NCI-H1436 treated with DMSO at 0.1 percent for 48 hours (cell line): Measurements from ENCODE around the gene ST6GAL2.

Experiments
- DNase-seq: peaks from one replicate; lab custom pipeline; 2025; lab: John Stamatoyannopoulos, UW

Gene ST6GAL2, protein sequence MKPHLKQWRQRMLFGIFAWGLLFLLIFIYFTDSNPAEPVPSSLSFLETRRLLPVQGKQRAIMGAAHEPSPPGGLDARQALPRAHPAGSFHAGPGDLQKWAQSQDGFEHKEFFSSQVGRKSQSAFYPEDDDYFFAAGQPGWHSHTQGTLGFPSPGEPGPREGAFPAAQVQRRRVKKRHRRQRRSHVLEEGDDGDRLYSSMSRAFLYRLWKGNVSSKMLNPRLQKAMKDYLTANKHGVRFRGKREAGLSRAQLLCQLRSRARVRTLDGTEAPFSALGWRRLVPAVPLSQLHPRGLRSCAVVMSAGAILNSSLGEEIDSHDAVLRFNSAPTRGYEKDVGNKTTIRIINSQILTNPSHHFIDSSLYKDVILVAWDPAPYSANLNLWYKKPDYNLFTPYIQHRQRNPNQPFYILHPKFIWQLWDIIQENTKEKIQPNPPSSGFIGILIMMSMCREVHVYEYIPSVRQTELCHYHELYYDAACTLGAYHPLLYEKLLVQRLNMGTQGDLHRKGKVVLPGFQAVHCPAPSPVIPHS

DNA sequence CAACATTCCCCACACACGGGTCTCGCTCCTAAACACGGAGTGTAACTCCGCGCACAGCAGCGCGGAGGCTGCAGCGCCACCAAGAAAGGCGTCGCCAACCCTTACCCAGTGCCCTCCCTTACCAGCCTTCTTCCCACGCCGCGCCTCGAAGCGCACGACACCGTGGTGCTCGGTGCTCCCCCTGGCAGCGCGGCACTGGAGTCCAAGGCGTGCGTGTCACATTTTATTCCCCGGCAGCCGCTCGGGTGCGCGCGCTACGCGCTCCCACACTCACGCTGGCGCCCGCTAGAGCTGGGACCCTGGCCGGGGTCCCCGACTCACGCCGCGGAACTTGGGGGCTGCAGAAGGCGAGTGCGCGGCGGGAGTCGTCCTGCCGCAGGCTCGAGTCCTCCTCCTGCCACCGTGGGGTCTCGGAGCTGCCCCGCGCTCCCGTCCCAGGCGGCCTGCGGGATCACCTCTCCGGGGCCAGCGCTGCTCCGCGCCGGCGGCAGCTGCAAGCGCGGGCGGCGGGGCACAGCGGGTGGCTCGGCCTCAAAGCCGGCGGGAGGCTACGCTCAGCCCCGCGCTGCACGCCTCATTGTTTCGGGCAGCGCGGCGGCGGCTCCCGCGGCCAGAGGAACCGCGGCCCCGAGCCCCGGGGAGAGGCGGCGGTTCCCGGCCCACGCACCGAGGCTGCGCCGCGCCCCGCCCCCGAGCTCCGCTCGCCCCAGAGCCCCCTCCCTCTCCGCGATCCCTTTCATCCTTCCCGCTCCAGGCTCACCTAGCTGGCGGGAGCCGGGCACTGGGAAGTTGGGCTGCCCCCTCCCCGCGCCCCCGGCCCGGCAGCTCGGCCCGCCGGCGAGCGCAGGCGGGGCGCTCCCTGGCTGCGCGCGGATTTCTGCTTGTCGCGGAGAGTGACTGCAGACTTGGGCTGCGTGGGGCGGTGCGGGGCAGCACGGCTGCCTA, at the start of gene ST6GAL2:
Gene ST6GAL2, minus strand, starts transcription at position 197 of the 945 bp plus-strand sequence. CDS start 42,190 bp downstream, outside the sequence.
- no peak for DNase-seq

DNA sequence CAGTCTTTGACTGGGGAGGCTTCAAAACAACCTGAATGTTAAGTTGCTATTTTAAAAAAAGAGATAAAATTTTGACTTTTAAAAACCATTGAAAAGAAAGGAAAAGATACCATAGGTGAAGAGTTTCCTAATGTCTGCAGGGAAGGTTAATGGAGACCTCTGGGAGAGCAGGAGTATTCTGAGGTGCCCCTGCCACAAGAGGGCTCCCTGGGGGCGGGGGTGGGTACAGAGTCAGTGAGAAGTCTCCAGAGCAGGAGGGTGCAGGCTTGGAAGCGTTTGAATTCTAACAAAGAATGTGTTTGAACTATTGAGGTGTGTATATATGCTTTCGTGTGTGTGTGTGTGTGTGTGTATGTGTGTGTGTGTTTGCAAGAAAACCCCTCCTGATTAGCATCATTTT, 46.7 kb upstream of the ST6GAL2 start:
- no peak for DNase-seq

DNA sequence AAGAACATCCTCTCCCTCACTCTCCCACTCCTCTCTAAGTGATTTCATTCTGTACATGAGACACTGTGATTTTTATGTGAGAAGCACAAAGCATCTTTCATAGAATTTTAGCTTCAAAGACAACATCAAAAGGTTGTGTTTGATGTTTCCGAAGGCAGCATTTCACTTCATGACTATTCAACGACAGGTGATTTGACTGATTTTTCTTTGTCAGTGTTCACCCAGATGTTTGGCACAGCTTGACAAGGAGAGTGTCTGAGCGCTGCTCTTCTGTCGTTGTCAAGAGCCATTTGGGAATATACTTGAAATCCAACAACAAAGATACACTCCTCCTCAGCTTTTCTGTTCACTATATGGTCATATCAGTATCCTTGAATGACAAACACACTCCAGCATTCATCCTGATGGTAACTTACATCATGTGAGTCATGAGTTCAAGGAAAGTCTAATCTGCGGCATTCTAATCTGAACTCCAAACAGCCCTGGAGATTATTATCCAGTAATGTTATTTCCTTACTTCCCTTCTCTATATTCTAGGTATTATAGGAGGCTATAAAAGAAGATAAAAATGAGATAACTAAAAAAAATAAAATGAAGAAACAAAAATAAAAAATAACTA, 45.9 kb upstream of the ST6GAL2 start:
- DNase-seq: no peak

DNA sequence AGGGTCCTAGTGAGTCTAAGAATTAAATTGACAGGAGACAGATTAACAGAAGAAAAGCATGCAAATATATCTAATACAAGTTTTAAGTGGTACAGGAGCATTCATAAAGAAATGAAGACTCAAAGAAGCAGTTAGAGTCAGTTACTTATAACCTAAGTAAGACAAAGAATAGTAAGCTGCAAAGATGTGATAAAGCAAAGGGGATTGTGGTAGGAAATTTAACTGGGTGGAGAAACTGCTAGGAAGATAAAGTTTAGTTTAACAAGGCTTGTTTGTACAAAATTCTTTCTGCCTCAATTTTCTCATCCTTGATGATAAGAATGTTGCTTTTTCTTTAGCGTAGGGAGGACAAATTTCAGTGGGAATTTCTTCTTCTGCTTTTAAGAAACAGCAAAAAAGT, 35.5 kb upstream of the ST6GAL2 start:
- DNase-seq: no peak

DNA sequence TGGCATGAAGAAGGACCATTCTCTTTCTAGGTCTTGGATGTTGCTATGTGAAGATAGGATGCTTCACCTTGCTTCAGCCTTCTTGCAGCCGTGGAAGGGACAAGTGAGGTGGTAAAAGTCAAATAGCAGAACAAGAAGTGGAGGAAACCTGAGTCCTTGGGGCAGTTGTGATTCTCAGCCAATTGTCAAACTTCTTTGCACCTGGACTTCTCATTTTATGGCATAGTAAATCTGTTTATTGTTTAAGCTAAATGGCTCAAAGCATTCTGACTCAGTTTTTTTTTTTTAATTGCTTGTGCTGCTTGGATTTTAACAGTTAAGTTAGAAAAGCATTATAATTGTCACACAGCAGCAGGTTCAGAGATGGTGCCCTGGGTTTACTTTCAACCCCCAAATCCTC, 33.0 kb upstream of the ST6GAL2 start:
- DNase-seq: no peak

DNA sequence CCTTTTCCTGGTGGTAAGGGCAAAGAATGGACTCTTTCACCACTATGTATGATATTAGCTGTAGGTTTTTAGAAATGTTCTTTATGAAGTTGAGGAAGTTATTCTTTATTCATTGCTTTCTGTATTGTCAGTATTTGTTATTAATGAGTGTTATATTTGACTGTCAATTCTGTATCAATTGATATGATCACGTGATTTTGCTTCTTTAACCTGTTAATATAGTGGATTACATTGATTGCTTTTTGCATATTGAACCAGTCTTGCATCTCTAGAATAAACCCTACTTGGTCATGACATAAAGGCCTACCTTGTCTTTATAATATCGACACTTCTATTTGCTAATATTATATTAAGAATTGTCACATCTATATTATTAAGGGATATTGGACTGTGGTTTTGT, 18.3 kb upstream of the ST6GAL2 start:
- no peak for DNase-seq

DNA sequence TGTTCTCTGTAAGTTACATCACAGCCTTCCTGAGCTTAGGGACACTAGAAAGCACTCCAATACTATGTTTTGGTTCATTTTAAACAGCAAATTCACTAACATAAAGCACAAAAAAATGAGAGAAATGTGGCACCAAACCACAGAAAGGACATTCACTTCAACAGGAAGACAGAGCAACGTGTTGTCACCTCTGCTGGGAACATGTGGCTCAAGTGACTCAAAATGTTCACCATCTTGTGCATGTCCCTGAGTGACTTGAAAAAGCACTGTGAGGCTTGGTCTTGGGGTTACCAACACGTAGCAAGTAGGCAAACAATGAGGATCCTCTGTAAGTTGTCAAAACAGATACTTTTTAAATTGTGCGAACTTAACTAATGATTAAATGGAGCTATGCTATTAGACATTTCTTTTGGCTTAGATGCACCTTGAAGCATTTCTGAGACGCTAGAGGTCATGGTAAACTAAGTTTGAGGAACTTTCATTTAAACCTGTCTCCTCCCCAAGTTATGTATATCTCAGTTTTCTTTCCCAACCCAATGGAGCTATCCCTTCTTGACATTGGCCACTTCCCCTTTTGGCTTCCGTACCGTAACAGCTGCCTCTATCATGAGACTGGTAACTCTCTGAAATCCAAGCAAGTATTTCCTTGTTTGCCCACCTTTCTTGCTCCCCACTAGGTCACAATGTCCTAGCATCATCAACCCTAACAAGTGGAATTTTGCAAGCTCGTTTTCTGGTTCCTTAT, 14.0 kb upstream of the ST6GAL2 start:
- no peak for DNase-seq

DNA sequence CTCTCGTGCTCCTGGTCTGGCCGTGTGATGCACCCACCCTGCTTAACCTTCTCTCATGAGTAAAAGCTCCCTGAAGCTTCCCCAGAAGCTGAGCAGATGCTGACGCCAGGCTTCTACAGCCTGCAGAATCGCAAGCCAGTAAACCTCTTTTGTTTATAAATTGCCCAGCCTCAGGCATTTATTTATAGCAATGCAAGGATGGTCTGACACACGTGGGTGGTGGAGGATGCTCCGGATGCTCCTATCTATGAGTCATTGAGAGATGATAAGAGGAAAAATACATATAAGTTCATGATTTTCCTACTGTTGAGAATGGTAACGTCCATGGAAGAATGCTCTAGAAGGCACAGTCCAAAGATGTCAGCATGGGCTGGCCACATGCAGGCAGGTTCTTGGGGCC, 8.6 kb upstream of the ST6GAL2 start:
- DNase-seq: no peak

DNA sequence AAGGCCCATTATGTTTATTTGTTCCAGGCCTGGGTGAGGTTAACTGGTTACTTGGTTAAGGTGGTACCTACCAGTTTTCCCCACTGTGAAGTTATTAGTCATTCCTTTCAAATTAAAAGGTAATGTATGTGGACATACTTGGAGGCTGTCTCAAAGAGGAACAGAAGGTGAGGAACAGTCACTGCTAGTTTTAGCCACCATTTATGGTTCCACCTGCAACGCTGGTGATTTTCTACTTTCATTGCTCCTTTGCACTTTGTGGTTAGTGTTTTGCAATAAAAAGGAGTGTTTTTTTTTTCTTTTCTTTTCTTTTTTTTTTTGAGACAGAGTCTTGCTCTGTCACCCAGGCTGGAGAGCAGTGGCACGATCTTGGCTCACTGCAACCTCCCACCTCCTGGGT, 6.1 kb upstream of the ST6GAL2 start:
- DNase-seq: no peak

DNA sequence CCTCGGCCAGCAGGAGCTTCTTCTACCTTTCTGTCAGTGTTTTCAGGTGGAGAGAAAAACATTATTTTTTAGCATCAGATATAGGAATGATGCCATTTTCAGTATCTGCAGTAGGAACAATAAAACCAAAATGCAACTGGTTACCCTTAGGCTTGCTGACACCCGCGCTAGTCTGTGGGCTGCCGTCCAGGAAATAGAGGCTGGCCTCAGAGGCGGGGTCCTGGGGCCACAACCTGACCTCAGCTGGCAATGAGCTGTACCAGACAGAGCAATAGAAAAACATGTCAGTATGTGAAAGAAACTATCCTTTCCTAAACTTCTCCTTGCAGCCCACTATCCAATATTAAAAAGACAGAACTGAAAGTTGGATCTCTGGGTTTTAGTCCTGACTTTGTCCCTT, 4.6 kb upstream of the ST6GAL2 start:
- no peak for DNase-seq

DNA sequence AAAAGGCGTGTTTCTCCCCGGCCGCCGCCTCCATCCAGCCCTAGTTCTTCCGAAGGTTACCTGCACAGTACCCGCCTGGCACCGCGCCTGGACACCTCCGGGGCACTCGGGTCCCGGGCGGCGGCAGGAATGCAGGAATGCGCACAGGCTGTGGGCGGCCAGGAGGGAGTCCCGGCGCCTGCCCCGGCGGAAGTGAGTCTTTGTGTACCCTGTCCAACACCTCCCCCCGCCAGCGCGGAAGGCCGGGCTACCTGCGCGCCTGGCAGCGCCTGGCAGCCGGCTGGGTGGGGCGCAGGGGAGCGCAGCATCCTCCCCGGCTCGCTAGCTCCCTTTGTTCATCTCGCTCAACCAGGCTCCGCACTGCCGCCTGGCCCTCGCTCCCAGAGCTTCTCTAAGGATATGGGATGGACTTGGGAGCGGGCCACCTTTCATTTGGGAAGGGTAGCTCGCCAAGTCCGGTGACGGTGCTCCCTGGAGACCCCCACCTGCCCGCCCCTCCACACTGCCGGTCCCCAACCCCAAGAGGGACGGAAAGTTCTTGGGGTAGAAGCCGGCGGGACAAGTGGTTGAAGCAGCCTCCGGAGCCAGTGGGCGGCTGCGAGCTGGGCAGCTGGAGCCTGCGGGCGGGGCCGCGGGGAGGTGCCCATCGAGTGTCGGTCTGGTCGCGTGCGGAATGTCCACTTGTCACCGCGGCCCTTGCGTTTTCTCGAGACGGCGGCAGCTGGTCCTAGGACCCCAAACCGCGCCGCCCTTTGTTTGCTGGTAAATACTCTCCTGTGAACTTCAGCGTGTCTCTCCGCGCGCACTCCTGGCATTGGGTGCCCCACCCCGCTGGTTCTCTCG, 1.2 kb upstream of the ST6GAL2 start:
- DNase-seq: no peak

DNA sequence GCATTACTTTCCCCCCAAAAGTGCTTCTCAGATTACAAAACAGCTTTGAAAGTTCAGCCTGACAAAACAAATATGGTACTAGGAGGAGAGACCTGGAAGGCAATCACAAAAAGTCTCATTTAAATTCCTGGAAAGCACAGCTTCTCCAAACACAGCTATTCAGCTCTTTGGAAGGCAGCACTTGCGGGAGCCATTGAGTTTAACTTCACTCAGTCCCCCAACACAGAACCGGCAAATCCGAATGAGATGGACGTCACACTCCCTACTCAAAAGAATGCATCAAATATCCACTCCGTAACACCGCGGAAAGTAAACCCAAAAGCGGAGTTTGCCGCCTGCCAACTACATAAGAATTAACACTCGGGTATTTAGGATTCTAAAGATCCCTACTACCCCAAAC, 638 bp downstream of the ST6GAL2 start:
- DNase-seq: no peak

DNA sequence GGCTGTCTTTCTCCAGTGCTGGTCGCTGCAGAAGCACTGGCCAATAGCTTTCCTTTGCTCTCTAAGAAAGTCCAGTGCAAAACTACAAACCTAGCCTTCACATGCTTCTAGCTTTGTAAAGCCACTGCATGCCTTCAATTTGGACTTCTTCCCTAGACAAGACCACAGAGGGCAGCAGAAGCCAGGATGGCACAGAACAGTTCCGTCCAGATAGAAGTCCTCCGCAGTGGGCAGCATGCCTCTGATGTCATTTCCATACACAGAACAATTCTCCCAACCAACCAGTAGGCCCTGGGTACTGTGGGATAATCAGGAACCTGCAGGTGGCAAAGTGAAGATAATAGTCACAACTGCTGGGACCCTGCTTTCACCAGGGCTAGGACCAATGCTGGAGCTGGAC, 3.3 kb downstream of the ST6GAL2 start:
- no peak for DNase-seq

DNA sequence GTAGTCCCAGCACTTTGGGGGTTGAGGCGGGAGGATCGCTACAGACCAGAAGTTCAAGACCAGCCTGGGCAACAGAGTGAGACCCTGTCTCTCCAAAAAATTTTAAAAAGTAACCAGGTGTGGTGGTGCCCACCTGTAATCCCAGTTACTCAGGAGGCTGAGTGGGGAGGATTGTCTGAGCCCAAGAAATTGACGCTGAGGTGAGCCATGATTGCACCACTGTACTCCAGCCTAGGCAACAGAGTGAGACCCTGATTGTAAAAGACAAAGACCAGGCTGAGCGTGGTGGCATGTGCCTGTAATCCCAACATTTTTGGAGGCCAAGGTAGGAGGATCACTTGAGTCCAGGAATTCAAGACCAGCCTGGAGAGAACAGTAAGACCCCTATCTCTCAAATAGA, 7.8 kb downstream of the ST6GAL2 start:
- DNase-seq: no peak

DNA sequence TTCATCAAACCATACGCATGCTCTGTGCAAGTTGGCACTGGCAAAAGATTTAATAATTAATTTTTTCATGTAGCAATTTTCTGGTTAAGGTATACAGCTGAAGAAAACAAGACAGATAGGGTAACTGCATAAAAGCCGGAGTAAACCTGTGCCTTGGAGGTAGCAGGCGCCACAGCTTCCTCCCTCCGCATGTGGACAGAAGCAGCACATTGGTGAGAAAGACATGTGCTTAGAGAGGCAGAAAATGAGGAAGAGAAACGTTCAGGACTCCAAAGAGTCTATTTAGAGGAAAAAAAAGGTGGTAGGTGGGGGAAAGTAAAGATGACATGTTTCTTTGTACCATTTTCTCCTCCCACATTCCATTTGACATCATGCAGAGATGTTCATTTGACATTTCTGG, 9.3 kb downstream of the ST6GAL2 start:
- no peak for DNase-seq

DNA sequence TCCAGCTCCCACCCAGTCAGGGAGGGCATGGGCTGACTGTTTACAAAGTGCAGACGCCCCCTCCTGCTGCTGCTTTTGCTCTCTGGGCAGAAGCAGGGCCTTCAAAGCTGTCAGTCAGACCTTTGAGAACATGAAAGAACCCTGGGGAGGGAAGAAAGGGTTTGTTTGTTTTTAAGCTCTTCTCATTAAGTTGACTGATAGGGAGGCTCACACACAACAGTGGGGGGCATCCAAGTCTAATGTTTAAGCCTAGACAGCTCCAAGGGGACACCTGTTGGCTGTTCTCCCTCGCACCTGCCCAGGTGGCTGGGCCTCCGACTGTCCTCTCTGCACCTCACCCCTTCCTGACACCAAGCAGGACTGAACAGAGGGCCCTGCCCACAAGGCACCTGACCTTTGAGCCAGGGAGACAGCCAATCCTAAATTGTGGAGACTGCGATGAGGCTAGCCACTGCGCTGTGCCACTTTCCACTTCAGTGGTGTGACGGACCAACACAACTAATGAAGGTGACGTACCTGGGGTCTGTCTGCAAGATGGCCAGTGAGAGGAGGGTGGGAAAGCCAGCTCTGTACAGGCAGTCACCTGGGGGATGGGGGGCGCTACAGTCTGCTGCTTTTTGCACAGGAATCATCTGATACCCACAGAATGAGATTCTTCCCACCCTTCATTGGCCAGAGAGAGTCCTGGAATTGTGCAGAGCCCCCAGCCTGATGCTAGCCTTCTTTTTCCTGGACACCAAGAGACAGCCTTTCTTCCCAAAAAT, 16.3 kb downstream of the ST6GAL2 start:
- DNase-seq: no peak

DNA sequence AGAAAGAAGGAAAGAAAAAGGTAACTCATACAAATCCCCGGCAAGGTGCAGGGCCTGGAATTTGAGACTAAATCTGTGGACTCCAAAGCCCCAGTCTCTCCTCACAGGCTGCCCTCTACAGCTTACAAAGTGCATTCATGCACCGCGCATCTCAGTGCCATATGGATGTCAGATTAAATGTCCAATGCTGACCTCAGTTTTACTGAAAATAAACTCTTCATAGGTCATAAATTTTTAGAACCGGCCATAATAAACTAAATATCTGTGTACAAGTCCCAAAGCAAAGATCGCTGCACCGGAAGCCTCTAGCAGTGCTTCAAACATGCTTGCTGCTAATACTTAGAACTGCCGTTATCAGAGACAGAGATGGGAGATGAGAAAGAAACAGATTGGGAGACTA, 17.7 kb downstream of the ST6GAL2 start:
- no peak for DNase-seq

DNA sequence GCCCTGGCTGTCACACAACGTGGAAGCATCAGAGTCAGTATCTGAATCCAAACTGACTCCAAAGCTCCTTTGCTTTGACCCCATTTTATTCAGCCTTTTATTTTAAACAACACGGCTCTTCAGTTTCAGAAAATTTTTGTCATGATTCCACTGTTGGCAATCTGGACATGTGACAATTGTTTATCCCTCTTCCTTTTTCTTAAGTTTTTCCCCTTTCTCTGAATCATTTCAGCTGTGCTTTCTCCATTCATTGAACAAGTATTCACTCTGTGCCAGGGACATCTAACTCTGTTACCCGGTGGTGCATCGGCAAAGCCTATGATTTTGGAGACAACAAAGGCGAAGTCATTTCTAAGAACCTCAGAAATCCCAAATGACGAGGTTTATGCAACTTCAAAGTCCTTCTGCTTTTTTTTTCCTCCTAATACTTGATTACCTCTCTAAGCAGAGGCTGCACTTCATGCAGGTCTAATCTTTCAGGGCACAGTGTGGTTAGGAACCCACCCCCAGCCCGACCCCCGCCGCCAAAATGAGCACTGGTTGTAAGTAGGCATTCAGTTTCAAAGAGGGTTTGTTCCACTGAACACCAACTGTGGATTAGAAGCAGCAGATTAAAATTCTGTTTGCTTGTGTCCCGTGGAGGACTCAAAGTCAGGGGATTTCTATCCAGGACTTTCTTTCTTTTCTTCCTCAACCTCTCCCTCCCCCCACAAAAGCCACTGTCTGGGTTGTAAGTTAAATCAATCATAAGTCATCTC, 18.6 kb downstream of the ST6GAL2 start:
- no peak for DNase-seq

DNA sequence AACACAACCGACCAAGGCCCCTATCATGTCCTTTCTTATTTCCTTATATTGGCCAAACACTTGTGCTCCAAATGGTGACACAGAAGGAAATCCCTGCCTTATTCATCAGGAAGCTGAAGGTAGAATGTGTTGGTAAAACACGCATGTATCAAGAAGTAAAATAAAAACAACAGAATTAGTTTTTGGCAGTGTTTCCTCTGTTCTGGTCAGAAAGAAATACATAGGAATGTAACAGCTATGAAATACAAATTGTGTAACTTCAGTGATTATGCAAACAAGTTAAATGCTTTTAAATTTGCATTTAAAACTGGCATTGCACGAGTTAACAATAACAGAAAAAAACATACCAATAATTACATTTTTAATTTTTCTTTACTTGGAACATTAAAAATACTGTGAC, 19.3 kb downstream of the ST6GAL2 start:
- DNase-seq: no peak
